ENCODE results near the gene CENATAC.

- no peak for TF ChIP-seq CTCF (conservative IDR thresholded peaks at IDR 0.05)
- TF ChIP-seq EZH2 (IDR thresholded peaks at IDR 0.05; ENCODE audit: low read depth): no peak
Observed at GRCh38 chr11:119029069-119029339, 31.1 kb downstream of the CENATAC start.

Data from PC-9 (cell line).